Keratinocyte (primary cell): ENCODE results near the gene NOA1.

Experiments
- EZH2 ChIP-seq: IDR thresholded peaks from one replicate; pipeline ENCODE4 v1.6.1; 2012; ENCODE audit warnings: inconsistent platforms, mild to moderate bottlenecking, low read length, moderate library complexity
- TF ChIP-seq, protein P1 (sequence below), 3 experiments: IDR thresholded peaks in 1 of 3; conservative IDR thresholded peaks in 1 of 3; optimal IDR thresholded peaks in 1 of 3; 2 replicates in 2 of 3; 3 replicates in 1 of 3; pipeline versions ENCODE3 to v1.5.1; 2011; ENCODE audit warnings: low read length in 3 of 3, mild to moderate bottlenecking in 3 of 3, moderate library complexity in 2 of 3, control low read depth in 1 of 3, inconsistent platforms in 1 of 3; ENCODE audit not compliant: insufficient read depth in 2 of 3; ENCODE audit errors: extremely low read depth in 1 of 3

DNA sequence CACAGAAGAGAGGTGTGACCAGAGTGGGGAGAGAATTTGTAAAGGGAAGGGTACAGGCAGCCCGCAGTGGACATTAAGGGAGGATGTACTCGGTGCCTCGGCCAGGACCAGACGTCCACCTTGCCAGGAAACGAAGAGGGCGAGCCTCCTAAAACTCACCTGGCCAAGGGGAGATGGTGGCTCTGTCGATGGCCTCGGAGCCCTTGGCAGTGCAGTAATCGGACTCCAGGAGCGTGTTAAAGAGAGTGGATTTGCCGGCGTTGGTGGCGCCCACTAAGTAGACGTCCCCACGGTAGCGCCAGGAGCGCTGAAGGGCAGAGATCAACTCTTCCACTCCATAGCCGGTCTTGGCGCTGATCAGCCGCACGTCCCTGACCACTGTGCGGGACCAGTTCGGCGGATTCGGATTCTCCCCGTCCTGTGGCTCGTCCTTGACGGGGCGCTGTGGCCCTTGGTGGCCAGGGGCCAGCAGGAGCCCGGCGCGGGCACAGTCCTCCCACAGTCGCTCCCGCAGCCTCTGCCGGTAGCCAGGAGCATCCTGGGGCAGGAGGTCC lies 1.0 kb downstream of the NOA1 start:
- TF ChIP-seq EZH2 = no peak
- TF ChIP-seq, protein P1, sequence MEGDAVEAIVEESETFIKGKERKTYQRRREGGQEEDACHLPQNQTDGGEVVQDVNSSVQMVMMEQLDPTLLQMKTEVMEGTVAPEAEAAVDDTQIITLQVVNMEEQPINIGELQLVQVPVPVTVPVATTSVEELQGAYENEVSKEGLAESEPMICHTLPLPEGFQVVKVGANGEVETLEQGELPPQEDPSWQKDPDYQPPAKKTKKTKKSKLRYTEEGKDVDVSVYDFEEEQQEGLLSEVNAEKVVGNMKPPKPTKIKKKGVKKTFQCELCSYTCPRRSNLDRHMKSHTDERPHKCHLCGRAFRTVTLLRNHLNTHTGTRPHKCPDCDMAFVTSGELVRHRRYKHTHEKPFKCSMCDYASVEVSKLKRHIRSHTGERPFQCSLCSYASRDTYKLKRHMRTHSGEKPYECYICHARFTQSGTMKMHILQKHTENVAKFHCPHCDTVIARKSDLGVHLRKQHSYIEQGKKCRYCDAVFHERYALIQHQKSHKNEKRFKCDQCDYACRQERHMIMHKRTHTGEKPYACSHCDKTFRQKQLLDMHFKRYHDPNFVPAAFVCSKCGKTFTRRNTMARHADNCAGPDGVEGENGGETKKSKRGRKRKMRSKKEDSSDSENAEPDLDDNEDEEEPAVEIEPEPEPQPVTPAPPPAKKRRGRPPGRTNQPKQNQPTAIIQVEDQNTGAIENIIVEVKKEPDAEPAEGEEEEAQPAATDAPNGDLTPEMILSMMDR (optimal IDR thresholded peaks at IDR 0.05 in 1 of 3, IDR thresholded peaks at IDR 0.05 in 1 of 3, conservative IDR thresholded peaks at IDR 0.05 in 1 of 3; ENCODE audit: extremely low read depth in 1 of 3, insufficient read depth in 2 of 3, low read length in 3 of 3) = no peak
